HG02840 (cell line): Measurements from ENCODE around the gene ASB16.
A peak's percentile ranks its signal among the peaks of the same experiment; 100 is the strongest.

Experiments
- ATAC-seq: cut with Tn5 transposase; IDR thresholded peaks from one replicate; pipeline ENCODE4 v1.9.1; 2021; ENCODE audit warnings: mild to moderate bottlenecking, moderate library complexity, moderate number of reproducible peaks; ENCODE audit not compliant: unreplicated experiment, low FRiP score

ASB16 gene

DNA sequence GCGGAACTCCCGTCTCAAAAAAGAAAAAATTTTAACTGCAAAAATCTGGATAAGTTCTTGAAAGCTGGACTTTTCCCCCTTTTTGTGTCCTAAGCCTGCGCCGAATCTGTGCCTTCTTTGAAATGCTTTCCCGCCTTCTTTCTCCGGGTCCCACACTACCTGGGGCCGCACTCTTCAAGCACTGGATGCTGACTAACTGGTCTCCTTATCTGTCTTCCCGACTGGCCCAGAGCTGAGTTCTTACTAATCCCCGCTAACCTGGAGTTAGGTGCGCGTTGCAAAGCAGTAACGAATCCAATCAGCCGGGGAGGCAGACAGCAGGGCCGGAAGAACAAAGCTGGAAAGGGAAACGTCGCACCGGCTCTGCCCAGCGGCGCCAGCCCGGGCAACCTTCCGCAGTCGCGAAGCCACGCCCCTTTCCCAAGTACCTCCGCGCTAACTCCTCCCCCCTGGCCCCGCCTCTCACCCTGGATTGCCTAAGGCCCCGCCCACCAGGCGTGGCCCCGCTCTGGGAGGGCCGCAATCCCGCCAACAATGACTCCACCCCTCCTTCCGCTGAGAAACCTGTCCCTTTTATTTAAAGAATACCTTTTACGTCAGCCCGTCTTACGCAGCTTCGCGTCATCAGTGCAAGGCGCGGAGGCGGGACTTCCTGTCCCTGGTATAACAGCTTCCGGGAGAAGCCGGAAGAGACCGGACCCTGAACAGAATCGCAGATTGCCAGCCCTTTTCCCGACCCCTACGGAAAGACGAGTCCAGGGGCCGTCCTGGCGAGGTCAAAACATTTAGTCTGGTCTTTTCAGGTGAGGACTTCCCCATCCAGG, 16.0 kb downstream of the ASB16 start, which contains the start of gene TMUB2:
TMUB2 (plus strand) TSS at position 666 of the 824 bp plus-strand sequence. CDS start 737 bp downstream, outside the sequence.
- ATAC-seq = peak; percentile 91

- peak; percentile 50 for ATAC-seq
These were observed 16.8 kb downstream of the ASB16 start for GRCh38 chr17:44187131-44187899.

- ATAC-seq = no peak
These were observed 18.3 kb downstream of the ASB16 start for GRCh38 chr17:44188576-44189403.

DNA sequence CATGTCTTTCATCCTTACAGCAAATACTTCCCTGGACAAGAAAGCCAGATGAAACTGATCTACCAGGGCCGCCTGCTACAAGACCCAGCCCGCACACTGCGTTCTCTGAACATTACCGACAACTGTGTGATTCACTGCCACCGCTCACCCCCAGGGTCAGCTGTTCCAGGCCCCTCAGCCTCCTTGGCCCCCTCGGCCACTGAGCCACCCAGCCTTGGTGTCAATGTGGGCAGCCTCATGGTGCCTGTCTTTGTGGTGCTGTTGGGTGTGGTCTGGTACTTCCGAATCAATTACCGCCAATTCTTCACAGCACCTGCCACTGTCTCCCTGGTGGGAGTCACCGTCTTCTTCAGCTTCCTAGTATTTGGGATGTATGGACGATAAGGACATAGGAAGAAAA, 20.0 kb downstream of the ASB16 start:
- no peak for ATAC-seq

GRCh38 chr17:44191369-44191768, 20.9 kb downstream of the ASB16 start:
- ATAC-seq = no peak

GRCh38 chr17:44191941-44192496, 21.5 kb downstream of the ASB16 start:
- no peak for ATAC-seq

DNA sequence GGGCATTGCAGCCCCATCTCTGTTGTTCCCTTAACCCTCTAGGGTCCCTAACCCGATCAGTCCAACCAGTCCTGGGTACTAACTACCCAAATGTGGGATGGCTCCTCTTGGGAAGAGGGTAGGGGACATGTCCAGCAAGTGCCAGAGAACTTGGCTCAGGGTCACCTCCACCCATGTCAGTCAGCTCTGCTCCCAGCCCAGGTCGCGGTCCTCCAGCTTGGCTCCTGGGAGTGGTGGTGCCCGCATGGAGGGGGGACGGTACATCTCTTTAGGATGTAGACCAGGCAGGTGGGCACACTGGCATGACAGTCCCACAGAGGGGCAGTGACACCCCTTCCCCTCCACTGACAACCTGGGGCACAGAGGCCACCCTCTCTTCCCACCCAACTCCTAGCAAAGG, 22.2 kb downstream of the ASB16 start:
- ATAC-seq = no peak

- no peak for ATAC-seq
These were observed 23.0 kb downstream of the ASB16 start for GRCh38 chr17:44193326-44194084.

- ATAC-seq = no peak
These were observed 26.6 kb downstream of the ASB16 start for GRCh38 chr17:44197107-44197506.

- ATAC-seq = no peak
These were observed 27.6 kb downstream of the ASB16 start for GRCh38 chr17:44197980-44198720.

DNA sequence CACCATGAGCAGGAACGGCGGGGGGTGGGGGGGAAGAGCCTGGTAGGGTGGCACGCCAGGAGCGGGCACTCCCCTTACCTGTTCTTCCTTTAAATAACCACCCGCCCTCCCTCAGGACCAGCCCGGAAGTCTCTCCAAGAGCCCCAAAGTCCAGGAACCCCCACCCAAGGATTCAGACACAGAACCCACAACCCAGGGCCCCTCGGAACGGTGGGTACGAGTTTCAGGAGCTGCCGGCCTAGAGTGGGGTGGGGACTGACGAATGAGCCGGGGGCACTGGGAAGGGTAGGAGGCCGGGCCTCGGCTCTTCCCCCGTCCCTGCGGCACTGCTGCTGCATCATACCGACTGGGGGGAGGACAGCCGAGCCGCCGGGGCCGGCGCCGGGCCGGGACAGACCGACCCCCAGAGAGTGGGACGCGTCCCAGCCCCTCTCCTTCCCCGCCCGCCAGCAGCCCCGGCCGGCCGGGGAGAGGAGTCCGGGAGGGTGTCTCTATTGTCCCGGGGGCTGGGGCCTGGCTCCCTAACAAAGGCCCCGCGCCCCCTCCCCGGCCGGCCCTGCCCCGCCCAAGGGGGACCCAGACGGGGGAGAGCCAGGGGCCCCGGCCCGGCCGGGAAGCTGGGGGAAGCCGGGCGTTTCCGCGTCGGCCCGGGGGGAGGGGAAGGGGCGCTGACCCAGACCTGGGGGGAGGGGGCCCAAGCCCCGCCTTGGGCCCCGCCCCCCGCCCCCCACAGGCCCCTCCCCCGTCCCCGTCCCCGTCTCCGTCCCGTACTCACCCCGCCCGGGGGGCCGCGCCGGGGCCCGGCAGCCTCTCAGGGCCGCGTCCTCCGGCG, 28.4 kb downstream of the ASB16 start:
- peak; percentile 12 for ATAC-seq

DNA sequence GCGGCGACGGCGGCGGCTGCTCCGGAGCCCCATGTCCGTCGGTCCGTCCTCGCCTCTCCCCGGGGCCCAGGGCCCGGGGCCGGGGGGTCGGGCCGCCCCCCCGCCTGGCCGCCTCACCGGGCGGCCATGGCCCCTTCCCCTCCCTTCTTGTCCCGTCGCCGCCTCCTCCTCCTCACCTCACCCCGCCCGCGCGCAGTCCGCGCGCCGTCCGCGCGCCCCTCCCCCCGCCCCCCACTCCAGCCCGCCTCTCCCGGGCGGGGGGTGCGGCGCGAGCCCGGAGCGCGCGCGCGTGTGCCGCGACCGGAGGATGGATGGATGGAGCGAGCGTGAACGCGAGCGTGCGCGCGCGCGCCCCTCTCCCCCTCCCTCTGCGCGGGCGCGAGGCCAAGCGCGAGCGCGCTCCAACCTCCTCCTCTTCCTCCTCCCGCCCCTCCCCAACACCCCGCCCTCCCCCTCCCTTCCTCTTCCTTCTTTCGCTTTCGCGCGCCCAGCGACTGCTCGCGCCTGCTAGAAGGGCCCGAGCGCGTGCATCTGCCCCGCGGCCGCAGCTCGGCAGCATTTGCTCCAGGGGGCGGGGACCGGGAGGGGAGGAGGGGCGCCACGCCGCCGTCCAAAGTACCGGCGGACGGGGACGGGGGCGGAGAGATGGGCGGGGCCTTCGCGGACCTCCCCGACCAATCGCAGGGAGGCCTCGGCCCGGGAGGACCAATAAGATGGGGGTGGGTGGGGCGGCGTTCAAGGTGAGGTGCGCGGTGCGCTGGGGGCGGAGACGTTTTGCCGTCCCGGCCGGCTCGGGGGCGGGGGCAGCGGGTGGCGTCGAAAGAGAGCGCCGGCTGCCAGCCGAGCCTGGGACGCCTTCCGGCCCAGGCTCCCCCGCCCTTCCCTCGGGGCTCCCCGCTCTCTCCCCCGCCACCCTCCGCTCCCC, 29.3 kb downstream of the ASB16 start, which contains the start of gene ATXN7L3:
ATXN7L3 (minus strand) TSS at position 332 of the 925 bp plus-strand sequence. CDS start 1,814 bp downstream, outside the sequence.
- ATAC-seq = peak; percentile 66

DNA sequence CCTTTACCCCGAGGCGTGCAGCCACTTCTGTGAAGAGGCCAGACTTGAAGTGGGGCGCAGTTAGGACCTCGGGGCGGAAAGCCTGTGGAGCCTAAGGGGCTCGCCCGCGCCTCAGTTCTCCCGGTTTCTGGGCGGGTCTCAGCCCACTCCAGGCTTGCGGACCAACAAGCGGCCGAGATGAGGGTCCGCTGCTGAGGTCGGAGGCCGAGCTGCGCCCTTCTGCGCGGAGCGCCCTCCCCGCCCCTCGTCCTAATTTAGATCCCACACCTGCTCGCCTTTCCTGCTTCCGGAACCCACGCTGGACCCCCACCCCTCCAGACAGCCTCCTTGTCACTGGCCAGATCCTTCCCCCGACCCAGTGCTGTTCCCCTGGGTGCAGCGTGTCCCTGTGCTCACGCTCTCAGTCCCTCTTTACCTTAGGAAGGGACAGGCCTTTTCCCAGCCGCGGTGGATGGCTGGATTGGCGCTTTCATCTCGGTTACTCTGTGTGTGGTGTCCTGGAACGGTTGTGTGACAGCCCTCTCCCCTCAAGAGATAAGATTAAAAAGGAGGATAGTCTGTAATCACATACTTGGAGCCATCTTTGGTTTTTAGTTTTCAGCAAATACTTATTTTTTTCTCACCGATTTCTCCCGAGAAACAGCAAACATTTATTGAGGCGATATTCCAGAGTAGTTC, 30.1 kb downstream of the ASB16 start:
- ATAC-seq = peak; percentile 12

GRCh38 chr17:44202756-44203155, 32.3 kb downstream of the ASB16 start:
- no peak for ATAC-seq

DNA sequence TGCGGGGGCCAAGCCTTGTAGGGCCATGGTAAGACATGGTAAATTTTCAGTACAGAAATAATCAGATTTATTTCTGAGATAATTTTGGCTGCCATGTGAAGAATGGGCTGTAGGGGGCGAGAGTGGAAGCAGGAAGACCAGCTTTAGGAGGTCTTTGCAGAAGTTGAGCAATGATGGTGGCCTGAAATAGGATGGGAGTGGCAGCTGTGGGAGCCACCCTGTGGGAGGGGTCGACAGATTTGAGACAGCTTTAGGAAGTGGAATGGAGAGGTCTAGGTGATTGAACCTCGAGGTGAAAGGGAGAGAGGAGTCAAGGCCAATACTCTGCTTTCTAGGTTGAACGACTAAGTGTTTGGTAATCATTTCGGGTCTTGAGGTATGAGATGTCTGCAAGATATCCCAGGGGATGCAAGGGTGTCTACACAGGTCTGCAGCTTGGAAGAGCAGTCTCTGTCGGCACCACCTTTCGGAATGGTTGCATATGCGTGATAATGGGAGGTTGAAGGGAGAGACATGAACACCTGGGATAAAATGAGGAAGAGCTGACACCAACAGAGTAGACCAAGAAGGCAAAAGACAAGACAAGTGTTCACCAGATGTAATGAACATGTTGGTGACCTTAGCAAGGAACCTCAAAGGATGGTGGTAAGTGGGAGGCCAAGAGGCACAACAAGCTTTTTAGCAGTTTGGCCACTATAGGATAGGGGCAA, 33.4 kb downstream of the ASB16 start:
- ATAC-seq = no peak

GRCh38 chr17:44204441-44204882, 34.0 kb downstream of the ASB16 start:
- ATAC-seq = no peak
